ENCODE data around the gene EXD3. TPM values are rescaled to one million over a fixed set of nuclear protein-coding genes. Genes with fewer than 3 reads are reported as not detected.
"Not testable (repeated sequence)": the region's sequence is repeated elsewhere in the genome, so short reads cannot be mapped to it uniquely, and the experiment has no call there.

EXD3 gene
- total RNA-seq, 1 donor from 2014 or later, result 9.2 TPM

DNA sequence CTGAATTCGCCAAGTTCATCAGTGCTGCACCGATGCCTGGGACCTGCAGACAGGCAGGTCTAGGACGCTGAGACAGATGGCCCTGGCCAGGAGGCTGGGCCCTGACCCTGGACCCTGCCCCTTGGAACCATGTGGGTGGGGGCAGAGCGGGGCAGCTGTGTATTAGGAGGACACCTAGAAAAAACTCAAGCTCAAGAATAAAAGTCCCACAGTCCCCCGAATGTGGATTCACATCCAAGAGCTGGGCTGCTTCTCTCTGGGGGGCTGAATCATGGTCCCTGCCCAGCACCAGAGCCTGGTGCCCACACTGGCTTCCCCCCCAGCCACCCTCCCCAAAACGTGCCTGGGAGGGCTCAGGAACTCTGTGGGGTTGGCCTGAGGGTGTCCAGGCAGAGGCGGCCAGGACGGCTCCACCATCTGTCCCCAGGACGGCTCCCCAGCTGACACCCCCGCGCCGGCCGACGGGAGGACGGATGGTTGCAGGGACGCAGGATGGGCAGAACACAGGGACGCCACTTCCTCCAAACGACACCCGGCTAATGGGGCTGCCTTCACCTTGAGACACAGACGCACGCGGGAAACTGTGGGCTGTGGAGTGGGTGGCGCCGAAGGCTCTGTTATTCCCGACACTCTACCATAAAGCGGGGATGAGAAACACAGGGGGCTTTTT lies 34.9 kb downstream of the EXD3 start:
- H3K4me3 ChIP-seq, result peak overlapping the region; percentile 33
- H3K27me3 ChIP-seq (ENCODE audit: low read depth), result no peaks in the 10 kb centered on the region
- no peak for DNase-seq
- intact Hi-C loops (cut with micrococcal nuclease), result no loop called here
- H3K9me3 ChIP-seq (replicated peaks), result no peaks in the 10 kb centered on the region
- H3K4me1 ChIP-seq, result peaks cover 35% of the 10 kb centered on the region
- peak overlapping the region; percentile 93 for H3K27ac ChIP-seq (replicated peaks)
- H3K36me3 ChIP-seq, result no peaks in the 10 kb centered on the region
- TF ChIP-seq CTCF (IDR thresholded peaks at IDR 0.05; ENCODE audit: borderline replicate concordance), result no peak

DNA sequence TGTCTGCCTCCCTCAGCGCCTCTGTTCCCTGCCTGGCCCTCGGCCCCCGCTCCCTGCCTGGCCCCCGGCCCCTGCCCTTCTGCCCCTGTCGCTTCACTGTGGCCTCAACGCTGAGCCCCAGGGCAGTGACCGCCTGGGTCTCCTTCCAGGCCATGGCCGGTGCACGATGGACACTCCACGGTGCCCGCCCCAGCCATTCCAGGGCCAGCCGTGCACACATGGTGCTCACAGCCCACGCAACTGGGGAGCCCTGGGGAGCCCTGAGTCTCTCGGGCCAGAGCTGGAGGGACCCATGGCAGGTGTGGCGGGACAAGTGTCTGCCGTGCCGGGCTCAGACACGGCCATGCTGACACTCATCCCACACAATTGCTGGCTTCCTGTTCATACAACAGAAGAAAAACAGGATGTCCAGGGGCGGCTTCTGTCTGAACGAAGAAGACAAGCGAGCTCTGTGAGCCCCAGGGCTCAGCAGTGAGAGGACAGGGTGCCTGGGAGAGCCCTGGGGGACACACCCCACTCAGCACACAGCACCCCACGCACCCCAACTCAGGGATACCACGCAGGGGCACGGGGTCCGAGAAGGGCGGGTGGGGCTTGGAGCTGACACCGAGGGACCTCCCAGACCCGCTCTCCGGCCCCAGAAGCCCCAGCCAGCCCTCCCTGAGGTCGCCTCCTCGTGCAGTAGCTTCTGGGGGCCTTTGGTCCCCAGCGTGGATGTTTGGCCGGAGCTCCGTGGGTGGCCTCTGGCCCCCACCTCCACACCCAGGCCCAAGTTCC lies 35.7 kb downstream of the EXD3 start:
- peak overlapping the region; percentile 93 for H3K27ac ChIP-seq (replicated peaks)
- H3K36me3 ChIP-seq, result no peaks in the 10 kb centered on the region
- no peaks in the 10 kb centered on the region for H3K9me3 ChIP-seq (replicated peaks)
- DNase-seq, result no peak
- H3K27me3 ChIP-seq (ENCODE audit: low read depth), result no peaks in the 10 kb centered on the region
- H3K4me3 ChIP-seq, result peak overlapping the region; percentile 33
- H3K4me1 ChIP-seq, result peaks cover 35% of the 10 kb centered on the region
- TF ChIP-seq CTCF (IDR thresholded peaks at IDR 0.05; ENCODE audit: borderline replicate concordance), result no peak
- intact Hi-C loops (cut with micrococcal nuclease), result no loop called here

DNA sequence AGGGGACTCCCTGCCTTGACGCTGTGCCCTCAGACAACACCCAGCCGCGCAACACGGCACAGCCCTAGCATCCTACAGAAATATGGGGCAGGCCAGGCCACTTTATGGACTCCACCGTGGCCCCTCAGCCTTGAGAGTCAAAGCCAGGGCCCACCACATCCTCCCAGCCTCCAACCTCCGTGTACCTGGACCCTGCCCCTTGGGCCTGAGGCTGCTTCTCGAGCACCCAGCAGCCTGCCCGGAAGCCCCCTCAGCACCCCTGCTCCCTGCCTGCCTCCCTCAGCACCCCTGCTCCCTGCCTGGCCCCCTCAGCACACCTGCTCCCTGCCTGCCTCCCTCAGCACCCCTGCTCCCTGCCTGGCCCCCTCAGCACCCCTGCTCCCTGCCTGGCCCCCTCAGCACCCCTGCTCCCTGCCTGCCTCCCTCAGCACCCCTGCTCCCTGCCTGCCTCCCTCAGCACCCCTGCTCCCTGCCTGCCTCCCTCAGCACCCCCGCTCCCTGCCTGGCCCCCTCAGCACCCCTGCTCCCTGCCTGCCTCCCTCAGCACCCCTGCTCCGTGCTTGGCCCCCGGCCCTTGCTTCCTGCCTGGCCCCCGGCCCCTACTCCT lies 36.4 kb downstream of the EXD3 start:
- DNase-seq; H3K36me3 ChIP-seq; H3K27me3 ChIP-seq (ENCODE audit: low read depth); intact Hi-C loops (cut with micrococcal nuclease); H3K9me3 ChIP-seq (replicated peaks): not testable (repeated sequence)
- Histone ChIP-seq H3K27ac (replicated peaks) (peak overlapping the region; percentile 93), H3K4me3 (peak overlapping the region; percentile 33), H3K4me1 (peaks cover 35% of the 10 kb centered on the region)

DNA sequence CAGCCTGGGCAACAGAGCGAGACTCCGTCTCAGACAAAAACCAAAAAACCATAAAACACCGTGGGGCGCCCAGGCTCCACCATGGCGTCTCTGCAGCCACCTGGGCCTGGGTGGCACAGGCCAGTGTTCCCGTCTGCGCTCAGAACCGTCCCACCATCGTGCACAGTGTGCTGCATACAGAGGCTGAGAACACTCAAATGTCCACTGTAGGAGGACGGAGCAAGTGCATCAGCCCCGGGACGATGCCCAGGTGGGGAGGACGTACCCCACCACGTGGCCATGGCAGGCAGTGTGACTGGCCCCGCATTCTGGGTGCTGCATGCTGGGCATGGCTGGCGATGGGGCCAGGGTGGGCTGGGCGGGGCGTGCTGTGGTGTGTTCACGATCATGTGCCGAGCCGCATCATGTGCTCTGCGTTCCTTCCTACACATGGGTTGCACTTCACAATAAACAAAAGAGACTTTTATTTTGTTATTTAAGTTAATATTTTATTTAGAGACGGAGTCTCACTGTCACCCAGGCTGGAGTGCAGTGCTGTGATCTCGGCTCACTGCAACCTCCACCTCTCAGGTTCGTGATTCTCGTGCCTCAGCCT lies 37.8 kb downstream of the EXD3 start:
- DNase-seq, result peak; percentile 4
- Histone ChIP-seq H3K36me3 (no peaks in the 10 kb centered on the region), H3K9me3 (replicated peaks) (no peaks in the 10 kb centered on the region), H3K4me1 (peaks cover 25% of the 10 kb centered on the region), H3K27ac (replicated peaks) (no peak overlapping the region), H3K4me3 (no peak overlapping the region), H3K27me3 (ENCODE audit: low read depth) (no peaks in the 10 kb centered on the region)
- intact Hi-C loops (cut with micrococcal nuclease), result no loop called here
- TF ChIP-seq CTCF (IDR thresholded peaks at IDR 0.05; ENCODE audit: borderline replicate concordance), result no peak

DNA sequence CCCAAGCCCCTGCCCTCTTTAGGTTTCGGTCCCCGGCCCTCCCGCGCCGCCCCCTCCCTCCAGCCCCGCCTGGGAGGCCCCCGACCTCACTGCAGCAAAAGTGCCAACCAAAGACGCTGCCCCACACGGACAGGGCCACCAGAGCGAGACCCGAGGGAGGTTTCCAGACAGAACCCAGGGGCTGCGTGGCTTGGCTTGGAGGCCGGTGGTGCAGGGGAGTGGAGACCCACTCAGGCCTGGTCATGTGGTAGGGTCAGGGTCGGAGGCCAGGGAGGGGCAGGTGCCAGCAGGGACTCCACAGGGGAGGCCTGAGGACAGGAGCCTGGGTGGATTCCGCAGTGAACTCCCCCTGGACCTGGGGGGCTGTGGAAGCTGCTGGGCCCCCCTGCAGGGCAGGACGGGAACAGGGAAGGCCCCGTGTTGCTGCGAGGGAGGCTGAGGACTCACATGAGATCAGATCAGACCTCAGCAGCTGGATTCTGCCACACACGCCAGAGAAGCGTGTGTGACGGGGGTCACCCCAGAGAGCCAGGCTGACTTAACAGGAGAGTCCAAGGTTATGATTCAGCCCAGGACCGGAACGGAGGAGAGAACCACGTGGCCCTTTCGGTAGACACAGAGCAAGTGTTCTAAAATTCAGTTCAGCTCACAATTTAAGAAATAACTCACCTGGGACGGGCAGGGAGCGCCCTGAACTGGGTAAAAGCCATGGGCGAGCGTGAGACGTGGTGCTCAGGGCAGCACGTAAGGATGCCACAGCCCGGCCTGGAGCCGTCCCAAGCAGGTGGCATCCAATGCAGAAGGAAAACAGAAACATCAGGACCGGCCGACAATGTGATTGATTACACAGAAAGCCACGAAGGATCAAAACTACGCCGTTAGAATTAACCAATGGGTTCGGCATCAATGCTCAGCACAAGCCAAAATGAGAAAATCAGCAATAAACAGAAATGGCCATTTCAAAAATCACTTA lies 38.9 kb downstream of the EXD3 start:
- intact Hi-C loops (cut with micrococcal nuclease), result no loop called here
- DNase-seq, result no peak
- no peaks in the 10 kb centered on the region for H3K27me3 ChIP-seq (ENCODE audit: low read depth)
- H3K4me3 ChIP-seq, result no peak overlapping the region
- H3K9me3 ChIP-seq (replicated peaks), result no peaks in the 10 kb centered on the region
- no peak overlapping the region for H3K27ac ChIP-seq (replicated peaks)
- H3K4me1 ChIP-seq, result peaks cover 22% of the 10 kb centered on the region
- TF ChIP-seq CTCF (IDR thresholded peaks at IDR 0.05; ENCODE audit: borderline replicate concordance), result no peak
- H3K36me3 ChIP-seq, result no peaks in the 10 kb centered on the region

All from left ventricle myocardium inferior (tissue), 1 donor.